Panc1 (cell line): ENCODE measurements around the gene ZNF609. TPM values are rescaled to one million over a fixed set of nuclear protein-coding genes. Genes with fewer than 3 reads are reported as not detected.

Source experiments
- ATAC-seq: fragments of 200-7000 bp; cut with Tn5 transposase; 2 replicates; pipeline ENCODE4 v1.9.1; 2020; ENCODE audit warnings: mild to moderate bottlenecking, moderate library complexity
- BruUV-seq: library from RNA; stranded (reverse); fragments of 400-500 nt; replicated peaks from 2 replicates; lab custom pipeline; 2021; lab: Mats Ljungman, UMichigan
- CTCF ChIA-PET: fragments of 300-600 bp; sonication (Branson Sonifier 250); formaldehyde crosslinking; loops from one replicate; lab custom pipeline; 2022; ENCODE audit warnings: antibody characterized with exemption; lab: Charles Lee
- POLR2A ChIA-PET: fragments of 300-600 bp; sonication (Branson Sonifier 250); formaldehyde crosslinking; loops from one replicate; lab custom pipeline; 2022; ENCODE audit warnings: antibody characterized with exemption; lab: Charles Lee
- DNase-seq: peaks from one replicate; pipeline ENCODE4 v3.0.0-alpha.2; 2010; ENCODE audit warnings: low read depth, low spot score
- H3K27ac ChIP-seq: 2 replicates; pipeline ENCODE4 v1.5.1; 2011; ENCODE audit warnings: mild to moderate bottlenecking, low read length, inconsistent platforms
- H3K27me3 ChIP-seq: fragments of 200-500 bp; sonication (Bioruptor generic); 2 replicates; pipeline ENCODE4 v1.6.0; 2014; ENCODE audit warnings: low read length, inconsistent platforms; ENCODE audit not compliant: control insufficient read depth, insufficient read depth
- H3K36me3 ChIP-seq: fragments of 200-500 bp; sonication (Bioruptor generic); 2 replicates; pipeline ENCODE4 v1.5.1; 2014; ENCODE audit warnings: inconsistent platforms, mild to moderate bottlenecking, low read length, moderate library complexity; ENCODE audit not compliant: control insufficient read depth, insufficient read depth
- H3K4me1 ChIP-seq: 2 replicates; pipeline ENCODE4 v1.5.1; 2011; ENCODE audit warnings: inconsistent platforms, mild to moderate bottlenecking, low read length, moderate library complexity; ENCODE audit not compliant: control insufficient read depth, insufficient read depth
- H3K4me3 ChIP-seq, 2 experiments: 2 replicates each; pipeline ENCODE4 v1.5.1; 2011 to 2012; ENCODE audit warnings: low read depth in 2 of 2, low read length in 2 of 2, mild to moderate bottlenecking in 2 of 2, inconsistent platforms in 1 of 2, moderate library complexity in 1 of 2
- H3K9me3 ChIP-seq: fragments of 200-500 bp; sonication (Bioruptor generic); 2 replicates; pipeline ENCODE4 v1.5.1; 2014; ENCODE audit warnings: low read depth, mild to moderate bottlenecking, inconsistent platforms, low read length, moderate library complexity; ENCODE audit not compliant: control insufficient read depth, insufficient read depth
- POLR2AphosphoS5 ChIP-seq: IDR thresholded peaks from 2 replicates; pipeline ENCODE4 v1.6.1; 2012; ENCODE audit warnings: mild to moderate bottlenecking, low read depth, low read length, moderate library complexity
- SIN3A ChIP-seq: IDR thresholded peaks from 2 replicates; pipeline ENCODE4 v1.6.1; 2012; ENCODE audit warnings: low read depth, mild to moderate bottlenecking, low read length, moderate library complexity, borderline replicate concordance; ENCODE audit not compliant: insufficient read depth
- TCF7L2 ChIP-seq: IDR thresholded peaks from 2 replicates; pipeline ENCODE4 v1.6.1; 2011; ENCODE audit warnings: mild to moderate bottlenecking, low read depth, low read length, inconsistent platforms
- in situ Hi-C: cut with HindIII; loops from 2 replicates; pipeline ENCODE4 v1.10.0; 2016; ENCODE audit warnings: low sequenced_read_pairs, low pct_unique_long_range_greater_than_20kb
- intact Hi-C: fragments of 100-400 bp; cut with micrococcal nuclease; formaldehyde crosslinking; loops from one replicate; pipeline ENCODE4 v1.10.0; 2022; ENCODE audit not compliant: unreplicated experiment
- total RNA-seq: library from RNA; stranded (reverse); gene quantifications from one replicate; pipeline ENCODE4 v1.2.1, GENCODE V29; 2021; ENCODE audit not compliant: unreplicated experiment
- TF ChIP-seq, protein P1 (sequence below), 2 experiments: IDR thresholded peaks; 2 replicates each; pipeline ENCODE4 v1.6.1; 2011 to 2012; ENCODE audit warnings: low read depth in 2 of 2, control low read depth in 1 of 2, low read length in 1 of 2, mild to moderate bottlenecking in 1 of 2, moderate library complexity in 1 of 2; ENCODE audit not compliant: insufficient read depth in 1 of 2
- TF ChIP-seq, protein P2 (sequence below): fragments of 450-650 bp; IDR thresholded peaks from 2 replicates; pipeline ENCODE4 v1.5.1; 2017; ENCODE audit warnings: mild to moderate bottlenecking

Gene ZNF609
- total RNA-seq, 1 experiment from 2014 or later: 47.2 TPM

DNA sequence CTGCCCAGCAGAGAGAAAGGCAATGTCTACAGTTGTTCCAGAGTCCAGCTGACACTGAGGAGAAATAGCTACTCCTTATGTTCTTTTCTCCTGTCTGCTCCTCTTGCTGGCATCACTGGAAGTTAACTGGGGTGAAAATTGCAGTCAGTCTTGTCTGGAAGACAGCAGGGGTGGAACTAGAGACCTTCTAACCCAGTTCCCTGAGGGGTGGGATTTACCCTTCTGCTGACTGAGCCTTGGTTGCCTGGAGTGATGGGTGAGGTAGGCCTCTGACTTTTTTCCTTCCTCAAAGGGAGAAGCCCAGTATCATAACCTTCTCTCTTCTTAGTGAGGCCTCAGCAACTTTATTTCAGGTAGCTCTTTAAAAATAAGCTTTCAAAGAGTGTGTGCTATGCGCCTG, 16.2 kb downstream of the ZNF609 start:
- H3K27ac ChIP-seq: no peak overlapping the region
- DNase-seq (no peak), ATAC-seq (no peak)
- intact Hi-C loops (loop anchor here (10.0 kb wide), 1 partner anchor 58 kb away; no protein-coding TSS in a partner anchor), in situ Hi-C loops (no loop called here)
- BruUV-seq: no TSS peak
- H3K36me3 ChIP-seq: no peaks in the 10 kb centered on the region
- H3K27me3 ChIP-seq: no peaks in the 10 kb centered on the region
- ChIA-PET POLR2A (no interaction called here), CTCF (no interaction called here)
- H3K9me3 ChIP-seq: no peaks in the 10 kb centered on the region
- H3K4me3 ChIP-seq: no peak overlapping the region
- no peaks in the 10 kb centered on the region for H3K4me1 ChIP-seq
- TF ChIP-seq, protein P1, sequence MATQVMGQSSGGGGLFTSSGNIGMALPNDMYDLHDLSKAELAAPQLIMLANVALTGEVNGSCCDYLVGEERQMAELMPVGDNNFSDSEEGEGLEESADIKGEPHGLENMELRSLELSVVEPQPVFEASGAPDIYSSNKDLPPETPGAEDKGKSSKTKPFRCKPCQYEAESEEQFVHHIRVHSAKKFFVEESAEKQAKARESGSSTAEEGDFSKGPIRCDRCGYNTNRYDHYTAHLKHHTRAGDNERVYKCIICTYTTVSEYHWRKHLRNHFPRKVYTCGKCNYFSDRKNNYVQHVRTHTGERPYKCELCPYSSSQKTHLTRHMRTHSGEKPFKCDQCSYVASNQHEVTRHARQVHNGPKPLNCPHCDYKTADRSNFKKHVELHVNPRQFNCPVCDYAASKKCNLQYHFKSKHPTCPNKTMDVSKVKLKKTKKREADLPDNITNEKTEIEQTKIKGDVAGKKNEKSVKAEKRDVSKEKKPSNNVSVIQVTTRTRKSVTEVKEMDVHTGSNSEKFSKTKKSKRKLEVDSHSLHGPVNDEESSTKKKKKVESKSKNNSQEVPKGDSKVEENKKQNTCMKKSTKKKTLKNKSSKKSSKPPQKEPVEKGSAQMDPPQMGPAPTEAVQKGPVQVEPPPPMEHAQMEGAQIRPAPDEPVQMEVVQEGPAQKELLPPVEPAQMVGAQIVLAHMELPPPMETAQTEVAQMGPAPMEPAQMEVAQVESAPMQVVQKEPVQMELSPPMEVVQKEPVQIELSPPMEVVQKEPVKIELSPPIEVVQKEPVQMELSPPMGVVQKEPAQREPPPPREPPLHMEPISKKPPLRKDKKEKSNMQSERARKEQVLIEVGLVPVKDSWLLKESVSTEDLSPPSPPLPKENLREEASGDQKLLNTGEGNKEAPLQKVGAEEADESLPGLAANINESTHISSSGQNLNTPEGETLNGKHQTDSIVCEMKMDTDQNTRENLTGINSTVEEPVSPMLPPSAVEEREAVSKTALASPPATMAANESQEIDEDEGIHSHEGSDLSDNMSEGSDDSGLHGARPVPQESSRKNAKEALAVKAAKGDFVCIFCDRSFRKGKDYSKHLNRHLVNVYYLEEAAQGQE (IDR thresholded peaks at IDR 0.05; ENCODE audit: insufficient read depth in 1 of 2, low read depth in 2 of 2, low read length in 1 of 2): no peak
- TF ChIP-seq, protein P2, sequence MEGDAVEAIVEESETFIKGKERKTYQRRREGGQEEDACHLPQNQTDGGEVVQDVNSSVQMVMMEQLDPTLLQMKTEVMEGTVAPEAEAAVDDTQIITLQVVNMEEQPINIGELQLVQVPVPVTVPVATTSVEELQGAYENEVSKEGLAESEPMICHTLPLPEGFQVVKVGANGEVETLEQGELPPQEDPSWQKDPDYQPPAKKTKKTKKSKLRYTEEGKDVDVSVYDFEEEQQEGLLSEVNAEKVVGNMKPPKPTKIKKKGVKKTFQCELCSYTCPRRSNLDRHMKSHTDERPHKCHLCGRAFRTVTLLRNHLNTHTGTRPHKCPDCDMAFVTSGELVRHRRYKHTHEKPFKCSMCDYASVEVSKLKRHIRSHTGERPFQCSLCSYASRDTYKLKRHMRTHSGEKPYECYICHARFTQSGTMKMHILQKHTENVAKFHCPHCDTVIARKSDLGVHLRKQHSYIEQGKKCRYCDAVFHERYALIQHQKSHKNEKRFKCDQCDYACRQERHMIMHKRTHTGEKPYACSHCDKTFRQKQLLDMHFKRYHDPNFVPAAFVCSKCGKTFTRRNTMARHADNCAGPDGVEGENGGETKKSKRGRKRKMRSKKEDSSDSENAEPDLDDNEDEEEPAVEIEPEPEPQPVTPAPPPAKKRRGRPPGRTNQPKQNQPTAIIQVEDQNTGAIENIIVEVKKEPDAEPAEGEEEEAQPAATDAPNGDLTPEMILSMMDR: no peak
- TF ChIP-seq POLR2AphosphoS5 (no peak), SIN3A (no peak), TCF7L2 (no peak)

DNA sequence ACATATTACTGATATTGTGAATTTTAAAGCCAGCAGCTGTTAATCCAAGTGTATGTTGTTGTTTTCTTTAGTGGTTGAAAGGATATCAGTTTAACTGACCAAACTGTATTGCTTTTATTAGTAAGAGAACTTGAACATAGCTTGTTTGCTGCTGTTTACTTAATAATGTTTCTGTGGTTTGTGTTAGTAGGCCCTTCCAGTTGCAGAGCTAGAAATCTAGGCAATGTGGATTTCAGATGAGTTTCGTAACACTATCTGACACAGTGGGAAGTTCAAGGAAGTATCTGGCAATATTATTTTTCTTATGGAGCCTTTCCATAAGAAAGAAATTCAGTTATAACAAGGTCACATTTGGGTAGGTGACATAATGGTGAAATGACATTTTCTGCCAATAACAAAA, 18.5 kb downstream of the ZNF609 start:
- DNase-seq (no peak), ATAC-seq (no peak)
- TF ChIP-seq, protein P1 (IDR thresholded peaks at IDR 0.05; ENCODE audit: insufficient read depth in 1 of 2, low read depth in 2 of 2, low read length in 1 of 2): no peak
- TF ChIP-seq POLR2AphosphoS5 (no peak), SIN3A (no peak), TCF7L2 (no peak)
- TF ChIP-seq, protein P2: no peak
- BruUV-seq: no TSS peak
- H3K9me3 ChIP-seq: no peaks in the 10 kb centered on the region
- ChIA-PET POLR2A (interaction anchor here (0.6 to 0.7 kb wide), 2 partner anchors 53 to 88 kb away, joined by 9 to 10 read pairs; no protein-coding TSS in a partner anchor), CTCF (no interaction called here)
- no peaks in the 10 kb centered on the region for H3K4me1 ChIP-seq
- intact Hi-C loops: loop anchor here (10.0 kb wide), 1 partner anchor 56 kb away; no protein-coding TSS in a partner anchor
- 0 out of 2 replicates have a peak, but pooled peaks cover 3% of the 10 kb centered on the region for H3K36me3 ChIP-seq
- no peaks in the 10 kb centered on the region for H3K27me3 ChIP-seq
- in situ Hi-C loops: no loop called here
- H3K4me3 ChIP-seq: no peak overlapping the region
- H3K27ac ChIP-seq: no peak overlapping the region
